Right cardiac atrium (tissue), 5 donors: ENCODE data around the gene USP3. TPM values are rescaled to one million over a fixed set of nuclear protein-coding genes. Genes with fewer than 3 reads are reported as not detected.

ENCODE experiments used
- ATAC-seq, 2 donors: fragments of 200-7000 bp; cut with Tn5 transposase; one replicate each; pipeline versions ENCODE4 v1.8.0 to v1.9.1; 2020; ENCODE audit warnings: moderate library complexity in 2 of 2, mild to moderate bottlenecking in 1 of 2
- DNase-seq, 3 donors: peaks; one replicate each; pipeline ENCODE4 v3.0.0-alpha.2; 2020
- H3K27ac ChIP-seq: one replicate; pipeline ENCODE4 v1.5.1; 2013; ENCODE audit warnings: mild to moderate bottlenecking, low read length, control low read depth, moderate library complexity
- H3K27me3 ChIP-seq: one replicate; pipeline ENCODE4 v1.6.1; 2013; ENCODE audit not compliant: control insufficient read depth, insufficient read depth
- H3K4me1 ChIP-seq: one replicate; pipeline ENCODE4 v1.6.1; 2013; ENCODE audit warnings: low read length; ENCODE audit not compliant: control insufficient read depth, insufficient read depth
- H3K4me3 ChIP-seq: one replicate; pipeline ENCODE4 v1.5.1; 2013; ENCODE audit warnings: low read length, control low read depth
- H3K9me3 ChIP-seq: one replicate; pipeline ENCODE4 v1.6.1; 2013; ENCODE audit warnings: low read length; ENCODE audit not compliant: control insufficient read depth
- WGBS: extraction: QIAGEN DNeasy Blood & Tissue Kit; methylation state at CpG from one replicate; pipeline ENCODE4 v1.1.7; 2013; 5-methylcytosine and 5-hydroxymethylcytosine counted together
- intact Hi-C, 4 donors: fragments of 100-400 bp; cut with DNase I; formaldehyde crosslinking; loops; one replicate each; pipeline versions ENCODE4 v1.11.0 to v1.14.0; 2022 to 2023
- polyA plus RNA-seq: library from polyadenylated mRNA; stranded (reverse); fragments of 200-250 nt; gene quantifications from one replicate; pipeline ENCODE4 v1.2.3, GENCODE V29; 2013
- total RNA-seq, 4 donors: library from RNA; stranded (reverse); fragmentation: NEBNext Ultra II Directional; extraction: Animal tissue kit (Norgen Biotek cat#: 25700); gene quantifications; one replicate each; pipeline ENCODE4 v1.2.1, GENCODE V29; 2021
- donor health status: healthy with polysubstance abuse.
- donor health status: DM: no; HTN: yes; CAD: no.
- donor health status: DM: no; HTN: no; CAD: no.
- donor health status: DM: no; HTN: yes; CAD: no; lungs with severe emphysema.
- donor health status: DM: yes; HTN: yes; CAD: no.

USP3 gene
- total and polyA plus RNA-seq, 5 donors = 7.8 to 26.0 (median 21.0) TPM

- 91% methylated on average over 2 of the region's 2 CpGs for WGBS
- no peak for DNase-seq
- H3K9me3 ChIP-seq = no peaks in the 10 kb centered on the region
- no peak overlapping the region for H3K27ac ChIP-seq
- intact Hi-C loops = no loop called here
- no peak overlapping the region for H3K4me3 ChIP-seq
- ATAC-seq = no peak
- no peaks in the 10 kb centered on the region for H3K4me1 ChIP-seq
- no peaks in the 10 kb centered on the region for H3K27me3 ChIP-seq
These were observed 50.0 kb downstream of the USP3 start for GRCh38 chr15:63554337-63554927.

- ATAC-seq (no peak), DNase-seq (no peak)
- no peaks in the 10 kb centered on the region for H3K27me3 ChIP-seq
- no peaks in the 10 kb centered on the region for H3K9me3 ChIP-seq
- intact Hi-C loops = no loop called here
- no peak overlapping the region for H3K27ac ChIP-seq
- H3K4me1 ChIP-seq = no peaks in the 10 kb centered on the region
- no peak overlapping the region for H3K4me3 ChIP-seq
These were observed 51.1 kb downstream of the USP3 start for GRCh38 chr15:63555507-63555906.

- Histone ChIP-seq H3K4me3 (no peak overlapping the region), H3K27ac (no peak overlapping the region), H3K9me3 (no peaks in the 10 kb centered on the region), H3K4me1 (no peaks in the 10 kb centered on the region), H3K27me3 (no peaks in the 10 kb centered on the region)
- DNase-seq (no peak), ATAC-seq (no peak)
- intact Hi-C loops = no loop called here
- 53% methylated on average over 6 of the region's 6 CpGs for WGBS
These were observed 51.9 kb downstream of the USP3 start for GRCh38 chr15:63556246-63556645.

GRCh38 chr15:63556736-63557135, 52.3 kb downstream of the USP3 start:
- 88% methylated on average over 7 of the region's 7 CpGs for WGBS
- intact Hi-C loops = no loop called here
- no peak for ATAC-seq

GRCh38 chr15:63559753-63560152, 55.4 kb downstream of the USP3 start:
- Histone ChIP-seq H3K4me1 (no peaks in the 10 kb centered on the region), H3K27me3 (no peaks in the 10 kb centered on the region), H3K4me3 (no peak overlapping the region), H3K27ac (no peak overlapping the region), H3K9me3 (no peaks in the 10 kb centered on the region)
- 96% methylated on average over 5 of the region's 5 CpGs for WGBS
- no peak for DNase-seq
- no peak for ATAC-seq
- intact Hi-C loops = no loop called here

More at GRCh38 chr15:63556736-63557135, 52.3 kb downstream of the USP3 start:
- H3K4me1 ChIP-seq = no peaks in the 10 kb centered on the region
- no peaks in the 10 kb centered on the region for H3K9me3 ChIP-seq
- no peak for DNase-seq
- H3K4me3 ChIP-seq = no peak overlapping the region
- H3K27ac ChIP-seq = no peak overlapping the region
- H3K27me3 ChIP-seq = no peaks in the 10 kb centered on the region

- Histone ChIP-seq H3K4me1 (no peaks in the 10 kb centered on the region), H3K27me3 (no peaks in the 10 kb centered on the region), H3K4me3 (no peak overlapping the region), H3K27ac (no peak overlapping the region), H3K9me3 (no peaks in the 10 kb centered on the region)
- intact Hi-C loops = no loop called here
- 92% methylated on average over 6 of the region's 6 CpGs for WGBS
- ATAC-seq (no peak), DNase-seq (no peak)
These were observed 56.5 kb downstream of the USP3 start for GRCh38 chr15:63560741-63561448.

- H3K4me3 ChIP-seq = no peak overlapping the region
- no peak overlapping the region for H3K27ac ChIP-seq
- H3K9me3 ChIP-seq = no peaks in the 10 kb centered on the region
- no peak for ATAC-seq
- no peaks in the 10 kb centered on the region for H3K27me3 ChIP-seq
- no peaks in the 10 kb centered on the region for H3K4me1 ChIP-seq
- DNase-seq = no peak
- intact Hi-C loops = no loop called here
- 60% methylated on average over 3 of the region's 3 CpGs for WGBS
These were observed 59.7 kb downstream of the USP3 start for GRCh38 chr15:63564093-63564492.

GRCh38 chr15:63565536-63566186, 61.3 kb downstream of the USP3 start:
- no peaks in the 10 kb centered on the region for H3K4me1 ChIP-seq
- no peak for ATAC-seq
- H3K27ac ChIP-seq = no peak overlapping the region
- intact Hi-C loops = no loop called here
- H3K9me3 ChIP-seq = no peaks in the 10 kb centered on the region
- DNase-seq = no peak
- WGBS = 71% methylated on average over 2 of the region's 2 CpGs
- no peak overlapping the region for H3K4me3 ChIP-seq
- H3K27me3 ChIP-seq = no peaks in the 10 kb centered on the region

GRCh38 chr15:63572749-63573464, 68.5 kb downstream of the USP3 start:
- H3K27ac ChIP-seq = no peak overlapping the region
- intact Hi-C loops = no loop called here
- no peak for DNase-seq
- H3K9me3 ChIP-seq = no peaks in the 10 kb centered on the region
- 77% methylated on average over 7 of the region's 7 CpGs for WGBS
- H3K4me1 ChIP-seq = no peaks in the 10 kb centered on the region
- no peak overlapping the region for H3K4me3 ChIP-seq
- ATAC-seq = no peak
- no peaks in the 10 kb centered on the region for H3K27me3 ChIP-seq

GRCh38 chr15:63573533-63573932, 69.1 kb downstream of the USP3 start:
- Histone ChIP-seq H3K27me3 (no peaks in the 10 kb centered on the region), H3K4me1 (no peaks in the 10 kb centered on the region), H3K4me3 (no peak overlapping the region), H3K9me3 (no peaks in the 10 kb centered on the region), H3K27ac (no peak overlapping the region)
- intact Hi-C loops = no loop called here
- no peak for ATAC-seq
- DNase-seq = no peak

GRCh38 chr15:63575312-63575711, 70.9 kb downstream of the USP3 start:
- Histone ChIP-seq H3K4me3 (no peak overlapping the region), H3K27me3 (no peaks in the 10 kb centered on the region), H3K4me1 (no peaks in the 10 kb centered on the region), H3K9me3 (no peaks in the 10 kb centered on the region), H3K27ac (no peak overlapping the region)
- 44% methylated on average over 1 of the region's 1 CpG for WGBS
- no peak for DNase-seq
- no peak for ATAC-seq
- intact Hi-C loops = no loop called here
